HL-60/S4 (cell line): ENCODE data around the gene KCTD4.
"Not testable (repeated sequence)": the region's sequence is repeated elsewhere in the genome, so short reads cannot be mapped to it uniquely, and the experiment has no call there.

Experiments
- in situ Hi-C: fragments of 300-500 bp; cut with MboI; formaldehyde crosslinking; loops from 2 replicates; pipeline ENCODE4 v1.14.3; 2022; ENCODE audit warnings: low sequenced_read_pairs

KCTD4 gene

DNA sequence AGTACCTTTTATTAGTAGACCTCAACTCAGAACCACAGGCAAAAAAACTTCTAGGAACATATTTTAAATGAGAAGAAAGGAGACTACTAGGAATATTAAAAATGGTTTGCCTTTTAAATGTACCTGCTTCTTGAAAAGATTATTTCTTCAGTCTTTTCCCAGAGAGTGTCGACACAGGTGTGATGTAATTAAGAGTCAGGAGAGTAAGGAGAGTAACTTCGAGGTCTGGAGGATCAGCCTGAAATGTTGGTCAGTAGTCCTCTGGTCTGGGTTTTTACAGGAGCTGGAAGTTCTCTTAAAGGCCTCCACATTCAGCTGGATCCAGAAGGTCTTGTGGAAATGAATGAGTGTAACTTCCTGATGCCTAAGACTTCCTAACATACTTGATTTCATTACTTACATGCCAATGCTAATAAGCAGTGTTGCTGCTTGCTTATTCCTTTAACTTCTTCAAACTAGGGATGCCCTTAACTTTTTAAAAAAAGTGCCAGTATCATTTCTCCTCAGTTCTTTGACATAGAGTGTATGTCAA is at the start of gene KCTD4:
Gene KCTD4, minus strand, starts transcription at position 345 of the 532 bp plus-strand sequence. CDS start 6,478 bp downstream, outside the sequence.
- in situ Hi-C loops = no loop called here

GRCh38 chr13:45249662-45250061 is 48.8 kb upstream of the KCTD4 start:
- in situ Hi-C loops = no loop called here

DNA sequence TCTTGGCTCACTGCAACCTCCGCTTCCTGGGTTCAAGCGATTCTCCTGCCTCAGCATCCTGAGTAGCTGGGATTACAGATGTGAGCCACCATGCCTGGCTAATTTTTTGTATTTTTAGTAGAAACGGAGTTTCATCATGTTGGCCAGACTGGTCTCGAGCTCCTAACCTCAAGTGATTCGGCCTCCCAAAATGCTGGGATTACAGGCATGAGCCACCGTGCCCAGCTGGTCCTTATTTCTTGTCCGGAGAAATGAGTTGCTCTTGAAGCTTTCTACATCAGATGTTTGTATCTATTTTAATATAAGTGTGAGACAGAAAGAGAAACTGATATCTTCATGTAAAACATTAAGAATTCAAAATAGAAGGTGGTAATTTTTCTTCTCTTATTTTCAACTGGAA is 43.9 kb upstream of the KCTD4 start:
- in situ Hi-C loops = not testable (repeated sequence)

GRCh38 chr13:45243077-45243476 is 42.2 kb upstream of the KCTD4 start:
- in situ Hi-C loops = no loop called here

DNA sequence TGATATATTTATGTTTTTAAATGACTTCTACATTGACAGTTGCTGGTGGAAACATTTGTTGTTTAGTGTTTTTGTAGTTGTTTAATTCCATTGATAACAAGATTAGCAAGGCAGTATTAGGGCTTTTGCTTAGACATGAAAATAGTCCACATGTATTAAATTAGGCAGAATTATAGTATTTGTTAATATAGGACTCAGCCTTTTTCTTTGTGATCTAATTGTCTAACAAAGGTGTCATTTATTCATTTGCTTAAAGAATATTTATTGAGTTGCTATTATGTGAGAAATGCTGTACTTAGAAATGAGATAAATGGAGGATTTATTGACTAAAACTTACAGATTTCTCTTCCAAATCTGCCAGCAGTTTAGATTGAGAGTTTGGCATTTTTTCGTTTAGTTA is 41.7 kb upstream of the KCTD4 start:
- in situ Hi-C loops = no loop called here

- in situ Hi-C loops = no loop called here
Observed at GRCh38 chr13:45242070-45242469, 41.2 kb upstream of the KCTD4 start.

DNA sequence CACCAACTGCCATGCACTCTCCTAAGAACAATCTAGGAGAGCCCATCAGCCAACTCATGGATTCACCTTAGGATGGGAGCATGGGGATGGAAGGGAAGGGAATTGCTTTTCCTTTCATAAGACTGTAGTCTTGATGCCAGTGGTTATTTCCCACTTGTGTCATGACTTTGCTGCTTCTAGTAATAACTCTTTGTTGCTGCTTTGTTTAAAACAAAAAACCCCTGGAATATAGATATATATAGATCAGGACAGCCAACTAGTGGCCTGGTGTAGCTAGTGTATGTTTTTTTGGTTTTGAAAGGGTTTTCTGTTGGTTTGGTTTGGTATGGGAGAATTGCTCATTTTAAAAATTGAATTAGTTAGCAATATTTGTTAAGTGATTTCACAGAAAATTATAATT is 39.3 kb upstream of the KCTD4 start:
- in situ Hi-C loops = no loop called here

GRCh38 chr13:45238945-45239795 is 38.3 kb upstream of the KCTD4 start:
- in situ Hi-C loops = no loop called here

DNA sequence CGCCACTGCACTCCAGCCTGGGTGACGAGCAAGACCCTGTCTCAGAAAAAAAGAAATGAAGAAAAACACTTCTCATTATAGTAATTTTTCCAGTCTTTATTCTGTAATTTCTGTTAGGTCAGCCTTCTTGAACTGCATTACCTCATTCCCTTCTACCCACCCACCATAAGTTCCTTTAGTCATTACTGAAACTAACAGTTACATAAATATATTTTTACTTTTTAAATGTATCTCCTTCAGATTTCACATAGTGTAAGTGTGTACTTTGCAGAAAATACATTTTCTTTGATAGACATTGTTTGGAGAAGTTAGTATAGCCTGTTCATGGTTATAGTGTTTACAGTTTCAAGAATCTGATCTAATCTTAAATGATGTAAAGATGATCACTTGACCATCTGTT is 31.7 kb upstream of the KCTD4 start:
- in situ Hi-C loops = no loop called here

DNA sequence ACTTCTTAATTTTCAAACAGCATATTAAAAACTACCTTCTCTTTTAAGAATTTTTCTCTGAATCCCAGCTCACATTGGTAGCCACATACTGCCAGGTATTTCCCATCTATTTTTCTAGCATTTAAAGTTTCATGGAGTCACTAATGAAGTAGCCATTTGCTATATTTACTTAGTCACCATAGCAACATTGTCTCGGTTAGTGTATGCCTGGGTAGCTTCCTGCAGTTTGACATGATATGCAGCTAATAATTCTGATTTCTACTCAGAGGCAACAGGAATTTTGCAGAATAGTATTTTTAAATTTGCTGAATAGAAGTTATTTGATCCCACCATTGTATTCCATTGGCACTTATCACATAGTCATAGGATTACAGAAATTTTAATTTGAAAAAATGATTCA is 30.9 kb upstream of the KCTD4 start:
- in situ Hi-C loops = no loop called here

GRCh38 chr13:45231305-45231704 is 30.5 kb upstream of the KCTD4 start:
- in situ Hi-C loops = no loop called here

DNA sequence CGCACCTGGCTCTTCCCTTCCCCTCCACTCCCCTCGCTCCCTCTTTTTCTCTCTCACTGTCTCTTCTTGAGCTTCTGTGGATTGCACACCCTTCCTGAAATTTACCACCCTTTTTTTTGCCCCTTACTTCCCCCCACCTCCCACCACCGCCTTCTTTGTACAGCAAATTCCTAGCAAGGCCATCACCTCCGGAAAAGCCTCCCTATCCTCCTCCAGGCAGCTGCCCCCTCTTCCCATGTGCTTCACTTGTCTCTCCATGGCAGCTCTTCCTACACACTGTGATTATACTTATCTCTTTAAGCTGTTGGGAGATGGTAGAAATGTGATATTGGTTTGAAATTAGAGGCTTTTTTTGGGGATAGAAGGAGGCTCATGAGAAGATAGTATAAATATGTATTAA is 28.3 kb upstream of the KCTD4 start:
- in situ Hi-C loops = no loop called here

DNA sequence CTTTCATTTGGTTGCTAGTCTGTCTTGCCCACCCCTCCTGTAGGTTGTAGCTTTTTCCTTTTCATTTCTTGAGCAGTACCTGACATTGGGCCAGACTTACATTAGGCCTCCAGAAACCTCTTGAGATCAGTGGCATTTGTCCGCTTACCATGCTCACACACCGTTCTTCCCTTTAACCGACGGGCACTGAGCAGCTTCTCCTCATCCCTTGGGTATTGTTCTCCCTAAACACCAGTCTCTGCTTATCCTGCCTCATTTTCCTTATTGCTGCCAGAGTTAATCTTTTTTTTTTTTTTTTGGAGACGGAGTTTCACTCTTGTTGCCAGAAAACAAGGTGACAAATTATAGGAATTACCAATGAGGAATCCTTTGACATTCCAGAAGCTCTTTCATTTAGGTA is 27.2 kb upstream of the KCTD4 start:
- in situ Hi-C loops = no loop called here

- in situ Hi-C loops = no loop called here
Observed at GRCh38 chr13:45226024-45226423, 25.2 kb upstream of the KCTD4 start.

GRCh38 chr13:45225370-45225769 is 24.5 kb upstream of the KCTD4 start:
- in situ Hi-C loops = no loop called here

- in situ Hi-C loops = no loop called here
Observed at GRCh38 chr13:45224176-45224575, 23.3 kb upstream of the KCTD4 start.

- in situ Hi-C loops = no loop called here
Observed at GRCh38 chr13:45222919-45223318, 22.1 kb upstream of the KCTD4 start.

GRCh38 chr13:45222516-45222915 is 21.7 kb upstream of the KCTD4 start:
- in situ Hi-C loops = no loop called here

DNA sequence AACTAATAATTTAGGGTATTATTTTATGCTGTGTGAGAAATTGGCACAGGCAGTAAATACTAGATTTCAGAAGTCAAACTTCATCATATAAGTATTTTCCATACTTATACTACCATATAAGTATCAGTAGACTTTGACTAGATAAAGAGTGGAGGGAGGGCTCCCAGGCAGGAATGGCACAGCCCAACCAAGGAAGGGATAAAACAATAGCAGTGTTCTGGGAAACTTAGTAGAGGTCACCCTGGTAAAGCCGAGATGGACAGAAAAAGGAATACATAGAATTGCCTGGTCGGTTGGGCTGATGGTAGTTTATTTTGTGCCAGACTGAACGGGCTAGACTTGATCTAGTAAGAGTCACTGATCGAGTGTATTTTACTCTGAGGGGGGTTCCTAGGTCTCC is 19.6 kb upstream of the KCTD4 start:
- in situ Hi-C loops = no loop called here

GRCh38 chr13:45219938-45220375 is 19.1 kb upstream of the KCTD4 start:
- in situ Hi-C loops = no loop called here

DNA sequence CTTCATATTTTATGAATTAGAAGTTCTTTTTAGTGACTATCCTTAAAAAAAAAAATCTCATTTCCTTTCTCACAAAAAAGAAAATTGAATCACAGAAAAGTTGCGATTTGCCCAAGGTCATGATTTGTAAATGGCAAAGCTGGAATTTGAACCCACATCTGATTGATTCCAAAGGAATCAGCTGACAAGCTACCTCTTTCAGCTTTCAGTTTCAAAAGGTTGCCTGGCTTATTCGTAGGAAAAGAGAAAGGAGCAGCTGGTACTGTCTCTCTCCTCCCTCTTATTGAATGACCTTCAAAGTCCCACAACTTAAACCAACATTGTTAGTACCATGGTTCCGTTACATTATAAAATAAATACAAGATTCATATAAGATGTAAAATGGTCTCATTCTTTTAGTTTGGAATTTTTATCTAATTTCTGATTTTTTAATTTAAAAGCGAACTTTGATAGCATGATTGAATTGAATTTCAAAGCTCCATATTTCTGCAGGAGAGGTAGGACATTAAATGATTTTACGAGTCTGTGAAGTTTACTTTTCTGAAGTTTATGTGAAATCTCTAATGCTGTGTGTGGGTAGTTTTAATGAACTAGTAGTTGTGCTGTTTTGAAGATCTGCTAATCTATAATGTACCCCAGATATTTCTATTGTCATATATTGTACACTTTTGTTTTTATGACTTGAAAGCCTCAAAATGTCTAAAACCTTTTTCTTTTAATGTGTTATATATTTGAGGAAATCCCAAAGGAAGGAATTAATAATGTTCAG is 18.5 kb upstream of the KCTD4 start:
- in situ Hi-C loops = no loop called here

- in situ Hi-C loops = no loop called here
Observed at GRCh38 chr13:45218689-45219088, 17.8 kb upstream of the KCTD4 start.
